K562 (cell line): ENCODE results near the gene C1orf21. TPM values are rescaled to one million over a fixed set of nuclear protein-coding genes. Genes with fewer than 3 reads are reported as not detected.

ENCODE experiments used
- ATAC-seq: fragments of 200-7000 bp; cut with Tn5 transposase; 3 replicates; pipeline ENCODE4 v1.9.1; 2020; ENCODE audit warnings: moderate library complexity
- BruUV-seq: library from RNA; stranded (reverse); fragments of 400-500 nt; replicated peaks from 2 replicates; lab custom pipeline; 2021; lab: Mats Ljungman, UMichigan
- CTCF ChIA-PET: fragments of 300-600 bp; formaldehyde crosslinking; extraction: SDS; loops from one replicate; lab custom pipeline; 2021; ENCODE audit warnings: low intra/inter-chr PET ratio; lab: Yijun Ruan, JAX
- POLR2A ChIA-PET: fragments of 300-600, 350-650 bp; sonication (Branson Sonifier 250); formaldehyde crosslinking; extraction: SDS; loops from one replicate; lab custom pipeline; 2021; ENCODE audit warnings: antibody characterized with exemption, inconsistent platforms; lab: Yijun Ruan, JAX
- DNase-seq, 4 experiments: peaks; one replicate each; pipeline versions ENCODE4 v3.0.0 to v3.0.0-alpha.2; 2011 to 2018; ENCODE audit warnings: low spot score in 3 of 4, mixed read lengths in 3 of 4; ENCODE audit errors: extremely low read depth in 1 of 4
- FAIRE-seq: peaks from 2 replicates; lab custom pipeline; 2011; peaks lifted over from hg19 to GRCh38; lab: Jason Lieb, UNC
- H2AFZ ChIP-seq: 2 replicates; pipeline ENCODE4 v1.6.0; 2011; ENCODE audit warnings: low read depth, low read length, control low read depth, inconsistent platforms
- H3K27ac ChIP-seq: fragments of 200-600 bp; 3 replicates; pipeline ENCODE4 v1.8.0; 2011; ENCODE audit warnings: low read depth, mild to moderate bottlenecking, control low read depth, inconsistent platforms, low read length, moderate library complexity, mixed read lengths; ENCODE audit errors: extremely low read depth
- H3K27me3 ChIP-seq, 2 experiments: fragments of 300-600 bp in 1 of 2; 2 replicates in 1 of 2; 3 replicates in 1 of 2; pipeline versions ENCODE4 v1.6.0 to v1.8.0; 2011; ENCODE audit warnings: inconsistent platforms in 2 of 2, low read length in 2 of 2, mild to moderate bottlenecking in 1 of 2, mixed read lengths in 1 of 2, moderate library complexity in 1 of 2; ENCODE audit not compliant: control insufficient read depth in 2 of 2, insufficient read depth in 2 of 2
- H3K36me3 ChIP-seq: fragments of 300-600 bp; 3 replicates; pipeline ENCODE4 v1.8.0; 2011; ENCODE audit warnings: mild to moderate bottlenecking, low read length, inconsistent platforms; ENCODE audit not compliant: control insufficient read depth, insufficient read depth
- H3K4me1 ChIP-seq, 2 experiments: fragments of 200-600 bp in 1 of 2; replicated peaks in 1 of 2; 2 replicates in 1 of 2; 3 replicates in 1 of 2; pipeline versions ENCODE4 v1.5.1 to v1.8.0; 2011; ENCODE audit warnings: inconsistent platforms in 2 of 2, low read length in 2 of 2, mild to moderate bottlenecking in 1 of 2, mixed read lengths in 1 of 2, moderate library complexity in 1 of 2; ENCODE audit not compliant: control insufficient read depth in 2 of 2, insufficient read depth in 2 of 2
- H3K4me2 ChIP-seq: 2 replicates; pipeline ENCODE4 v1.6.1; 2011; ENCODE audit warnings: low read length, control low read depth, inconsistent platforms, mixed read lengths; ENCODE audit not compliant: insufficient read depth
- H3K4me3 ChIP-seq: fragments of 200-600 bp; sonication (generic), shearing (Covaris generic); 2 replicates; pipeline ENCODE4 v1.5.1; 2016; ENCODE audit warnings: control low read depth, inconsistent platforms
- H3K79me2 ChIP-seq: fragments of 200-600 bp; 3 replicates; pipeline ENCODE4 v1.8.0; 2011; ENCODE audit warnings: low read length, inconsistent platforms; ENCODE audit not compliant: control insufficient read depth, insufficient read depth
- H3K9ac ChIP-seq, 2 experiments: 2 replicates each; pipeline versions ENCODE4 v1.6.0 to v1.6.1; 2011; ENCODE audit warnings: low read depth in 2 of 2, low read length in 2 of 2, control low read depth in 1 of 2, inconsistent platforms in 1 of 2, mild to moderate bottlenecking in 1 of 2, mixed read lengths in 1 of 2; ENCODE audit not compliant: insufficient read depth in 1 of 2
- H3K9me1 ChIP-seq: one replicate; pipeline ENCODE4 v1.6.0; 2011; ENCODE audit warnings: inconsistent platforms, mild to moderate bottlenecking, low read length, moderate library complexity; ENCODE audit not compliant: control insufficient read depth, insufficient read depth
- H3K9me3 ChIP-seq: replicated peaks from 2 replicates; pipeline ENCODE4 v1.5.1; 2011; ENCODE audit warnings: low read depth, low read length, inconsistent platforms; ENCODE audit not compliant: control insufficient read depth, insufficient read depth
- H4K20me1 ChIP-seq: replicated peaks from 2 replicates; pipeline ENCODE4 v1.6.1; 2011; ENCODE audit warnings: low read length, inconsistent platforms, mixed read lengths; ENCODE audit not compliant: control insufficient read depth, insufficient read depth
- MITF ChIP-seq: IDR thresholded peaks from 2 replicates; pipeline ENCODE4 v1.6.1; 2014; ENCODE audit warnings: antibody characterized with exemption
- TCF3 ChIP-seq: sonication (generic); formaldehyde crosslinking; IDR thresholded peaks from 2 replicates; pipeline ENCODE4 v1.4.0; 2020; ENCODE audit warnings: mild to moderate bottlenecking, missing genetic modification reagents
- ZNF274 ChIP-seq: IDR thresholded peaks from 2 replicates; pipeline ENCODE4 v1.6.1; 2011; ENCODE audit warnings: low read depth, mild to moderate bottlenecking, low read length, moderate library complexity, borderline replicate concordance
- WGBS: fragments of 100-300 bp; shearing (Covaris generic); methylation state at CpG from one replicate; pipeline ENCODE4 v1.1.6; 2016; ENCODE audit warnings: low coverage, mixed read lengths; ENCODE audit not compliant: insufficient coverage; ENCODE audit errors: missing lambda C conversion rate; 5-methylcytosine and 5-hydroxymethylcytosine counted together
- in situ Hi-C: fragments of 300-500 bp; cut with MboI; formaldehyde crosslinking; loops from 4 replicates; pipeline ENCODE4 v1.15.0; 2018; ENCODE audit warnings: inconsistent platforms, mixed read lengths
- intact Hi-C: fragments of 100-400 bp; cut with micrococcal nuclease; formaldehyde crosslinking; loops from 2 replicates; pipeline ENCODE4 v1.14.2; 2022
- polyA plus RNA-seq, 8 experiments: library from polyadenylated mRNA; depleted of rRNA in 4 of 8; stranded (reverse) in 5 of 8; unstranded in 3 of 8; fragments of >200 nt; fragmentation: Nextera tagmentation in 2 of 8; fragmentation: Illumina TruSeq in 1 of 8; extraction: Ambion mirVana in 2 of 8; extraction: Trizol in 1 of 8; gene quantifications; 2 replicates each; pipeline versions ENCODE4 v1.2.1 to v1.2.3, GENCODE V29; 2011 to 2014; ENCODE audit warnings: inconsistent platforms in 1 of 8, missing spikeins in 1 of 8
- total RNA-seq, 7 experiments: library from RNA; depleted of rRNA in 6 of 7; stranded (reverse); fragments of >200 nt in 6 of 7; fragmentation: Illumina TruSeq in 2 of 7; extraction: Trizol in 2 of 7; gene quantifications; 2 replicates each; pipeline versions ENCODE4 v1.2.1 to v1.2.3, GENCODE V29; 2011 to 2021; ENCODE audit warnings: low replicate concordance in 1 of 7

Gene C1orf21
- total and polyA plus RNA-seq, 9 of the 15 experiments (the other 6 are each of a cell fraction or from before 2014, with no cell fraction given), result under 0.01 to 0.31 (median 0.07) TPM

GRCh38 chr1:184669391-184669790 lies 282.6 kb downstream of the C1orf21 start:
- no peak overlapping the region for H3K9ac ChIP-seq
- BruUV-seq, result no TSS peak
- ATAC-seq, result no peak
- H3K79me2 ChIP-seq, result no peaks in the 10 kb centered on the region
- TF ChIP-seq TCF3 (no peak), ZNF274 (no peak), MITF (no peak)
- no peak overlapping the region for H3K4me2 ChIP-seq
- no peak for DNase-seq
- intact Hi-C loops, result loop anchor here (5.0 to 10.0 kb wide), 5 partner anchors 102 to 755 kb away; no protein-coding TSS in a partner anchor
- H3K4me1 ChIP-seq, result peaks cover 0 to 4% of the 10 kb centered on the region in 2 experiments; a peak in 2 of 5 replicates
- ChIA-PET CTCF (interaction anchor here (0.6 to 0.7 kb wide), 2 partner anchors 18 to 137 kb away, joined by 3 read pairs; no protein-coding TSS in a partner anchor), POLR2A (interaction anchor here (1.0 kb wide), 1 partner anchor 82 kb away, joined by 3 read pairs; no protein-coding TSS in a partner anchor)
- H3K9me1 ChIP-seq, result no peaks in the 10 kb centered on the region
- FAIRE-seq, result no peak
- no peak overlapping the region for H2AFZ ChIP-seq
- WGBS, result 0% methylated on average over 1 of the region's 1 CpG
- no peak overlapping the region for H3K4me3 ChIP-seq
- 0 out of 2 replicates have a peak, but pooled peaks cover 2% of the 10 kb centered on the region for H4K20me1 ChIP-seq
- peaks cover 27 to 34% of the 10 kb centered on the region in 2 experiments; a peak in 4 of 5 replicates for H3K27me3 ChIP-seq
- H3K27ac ChIP-seq, result no peak overlapping the region
- in situ Hi-C loops, result loop anchor here (25.0 kb wide), 1 partner anchor 582 kb away; no protein-coding TSS in a partner anchor
- H3K36me3 ChIP-seq, result no peaks in the 10 kb centered on the region
- no peaks in the 10 kb centered on the region for H3K9me3 ChIP-seq
